Hypothalamus (tissue), 51 donors: Measurements from ENCODE around the gene RAD51B.

Experiments used
- DNase-seq, 51 donors: peaks; one replicate each; lab custom pipeline; 2025; lab: John Stamatoyannopoulos, UW

RAD51B gene

DNA sequence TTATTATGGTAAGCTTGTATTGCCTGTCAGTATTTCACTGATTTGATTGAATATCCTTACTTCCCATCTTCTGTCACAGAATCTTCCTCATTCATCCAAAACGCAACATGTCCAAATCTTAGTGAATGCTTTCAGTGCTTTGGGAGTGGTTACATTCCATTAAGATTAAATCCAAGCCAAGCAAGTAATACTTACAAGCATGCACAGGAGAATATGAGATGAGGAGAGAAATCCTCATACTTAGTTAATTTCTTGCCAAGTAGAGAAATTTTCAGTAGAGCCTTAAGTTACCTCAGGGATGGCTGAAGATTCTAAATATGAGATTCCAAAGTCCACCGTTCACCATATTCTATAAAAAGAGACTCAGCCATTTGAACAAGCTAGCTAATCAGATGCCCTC is 316.0 kb downstream of the RAD51B start:
- no peak for DNase-seq

DNA sequence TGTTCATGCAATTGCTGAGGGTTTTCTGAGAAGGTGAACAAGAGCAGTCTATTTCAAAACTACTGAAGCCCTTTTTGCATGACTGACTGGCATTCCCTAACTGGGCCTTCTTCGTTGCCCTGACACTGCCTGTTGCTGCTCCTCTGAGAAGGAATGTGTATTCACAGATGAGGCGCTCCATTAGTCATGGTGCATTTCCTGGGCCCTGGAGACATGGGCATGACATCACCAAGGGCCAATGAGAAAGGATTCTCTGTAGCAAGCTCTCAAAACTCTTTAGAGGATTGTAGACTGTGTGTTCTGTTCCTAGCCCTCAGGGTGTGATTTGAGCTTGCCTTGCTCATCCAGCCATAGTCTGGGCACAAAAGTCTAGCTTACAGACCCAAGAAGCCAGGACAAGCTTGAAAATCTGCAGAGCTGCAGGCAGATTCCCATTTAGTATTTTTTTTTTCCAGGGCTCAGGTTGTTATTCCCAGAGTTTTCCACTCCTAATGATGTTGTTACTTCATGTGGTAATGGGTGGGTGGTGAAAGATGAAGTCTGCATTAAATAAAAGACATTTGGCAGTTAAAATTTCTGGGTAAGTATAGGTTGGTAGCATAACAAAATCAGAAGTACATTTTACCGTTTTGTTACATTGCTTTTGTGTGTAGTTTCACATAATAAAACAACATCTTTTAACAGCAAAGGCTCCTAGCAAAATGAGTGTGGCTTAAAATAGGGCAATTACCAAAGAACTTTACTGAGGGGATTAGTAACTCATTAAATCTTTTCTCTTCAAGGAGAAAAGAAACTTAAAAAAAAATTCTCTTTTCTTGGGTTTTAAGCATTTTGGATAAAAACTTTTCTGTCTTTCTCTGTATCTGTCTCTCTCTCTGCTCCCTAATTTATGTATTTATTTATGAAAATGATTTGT is 318.4 kb downstream of the RAD51B start:
- DNase-seq, result peak in 31 of 51 donors; percentile 4 to 79 (median 46)

DNA sequence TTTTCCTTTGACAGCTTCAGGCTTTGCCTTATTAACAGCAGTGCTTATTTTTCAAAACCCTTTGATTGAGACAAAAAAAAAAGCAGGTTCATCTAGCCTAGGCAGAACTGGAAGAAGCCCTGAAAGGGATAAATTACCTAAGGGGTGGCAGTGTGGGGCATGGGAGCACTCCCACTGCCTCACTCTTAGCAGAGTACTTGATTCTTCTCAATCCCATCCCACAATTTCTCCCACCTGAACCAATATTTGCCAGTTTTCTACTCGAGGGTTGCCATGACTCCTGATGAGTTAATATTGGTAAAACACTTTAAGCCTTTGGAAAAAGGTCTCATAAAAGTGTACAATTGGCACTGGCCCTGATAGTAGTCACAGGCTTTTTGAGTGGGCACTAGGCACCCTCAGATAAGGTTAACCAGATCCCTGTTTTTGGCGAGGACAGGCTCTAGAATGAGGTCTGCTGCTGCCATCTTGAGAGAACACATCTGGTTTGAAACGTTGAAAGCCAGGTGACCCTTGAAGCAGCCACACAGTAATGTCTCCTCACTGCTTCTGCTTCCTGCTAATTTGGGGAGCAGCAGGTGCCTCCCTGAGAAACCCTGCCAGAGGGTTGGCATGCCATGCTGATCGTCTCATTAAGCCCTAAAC is 320.0 kb downstream of the RAD51B start:
- DNase-seq, result no peak

DNA sequence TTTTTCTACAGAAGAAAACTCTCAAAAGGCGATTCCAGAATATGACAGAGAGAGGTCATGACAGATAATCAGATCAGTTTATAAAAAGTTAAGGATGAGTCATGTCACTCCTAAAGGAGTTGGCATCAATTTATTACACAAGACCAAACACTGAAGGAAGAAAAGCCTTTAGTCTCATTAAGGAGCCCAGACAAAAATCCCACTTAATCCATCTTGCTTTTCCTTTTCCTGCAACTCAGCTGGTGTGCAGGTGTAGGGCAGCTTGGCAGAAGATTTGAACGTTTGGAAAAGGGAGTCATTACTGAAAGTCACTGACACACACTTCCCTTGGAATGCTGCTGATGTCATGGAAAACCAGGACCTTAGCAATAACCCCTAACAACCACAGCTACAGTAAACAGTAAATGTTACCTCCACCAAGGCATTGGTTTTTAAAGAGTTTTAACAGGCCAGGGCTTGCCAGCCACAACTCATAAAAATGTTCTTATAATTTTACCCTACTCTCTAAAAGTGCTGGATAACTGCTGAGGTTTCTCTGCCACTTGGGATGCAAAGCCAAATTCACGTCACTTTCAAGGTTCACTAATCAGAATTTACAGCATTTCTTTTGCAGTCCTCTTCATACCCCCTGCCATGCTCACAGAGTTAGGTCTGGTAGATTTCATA is 320.6 kb downstream of the RAD51B start:
- DNase-seq, result peak in 2 of 51 donors; percentile 3 to 8

DNA sequence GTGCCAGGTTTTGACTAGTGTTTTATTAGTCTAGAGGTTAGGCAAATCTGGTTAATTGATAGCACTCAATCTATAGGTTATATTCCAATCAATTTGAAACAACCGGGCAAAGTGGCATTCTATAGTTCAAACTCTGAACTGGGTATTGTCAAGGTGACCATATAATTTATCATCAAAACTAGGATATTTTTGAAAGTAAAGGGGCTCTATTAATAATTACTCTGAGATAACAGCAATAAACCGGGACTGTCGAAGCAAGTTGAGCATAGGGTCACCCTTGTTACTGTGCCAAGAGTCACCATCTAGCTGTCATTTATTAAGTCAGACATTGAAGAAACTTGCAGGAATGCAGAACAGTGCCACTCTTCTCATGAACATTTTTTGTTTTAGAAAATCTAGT is 321.2 kb downstream of the RAD51B start:
- no peak for DNase-seq

DNA sequence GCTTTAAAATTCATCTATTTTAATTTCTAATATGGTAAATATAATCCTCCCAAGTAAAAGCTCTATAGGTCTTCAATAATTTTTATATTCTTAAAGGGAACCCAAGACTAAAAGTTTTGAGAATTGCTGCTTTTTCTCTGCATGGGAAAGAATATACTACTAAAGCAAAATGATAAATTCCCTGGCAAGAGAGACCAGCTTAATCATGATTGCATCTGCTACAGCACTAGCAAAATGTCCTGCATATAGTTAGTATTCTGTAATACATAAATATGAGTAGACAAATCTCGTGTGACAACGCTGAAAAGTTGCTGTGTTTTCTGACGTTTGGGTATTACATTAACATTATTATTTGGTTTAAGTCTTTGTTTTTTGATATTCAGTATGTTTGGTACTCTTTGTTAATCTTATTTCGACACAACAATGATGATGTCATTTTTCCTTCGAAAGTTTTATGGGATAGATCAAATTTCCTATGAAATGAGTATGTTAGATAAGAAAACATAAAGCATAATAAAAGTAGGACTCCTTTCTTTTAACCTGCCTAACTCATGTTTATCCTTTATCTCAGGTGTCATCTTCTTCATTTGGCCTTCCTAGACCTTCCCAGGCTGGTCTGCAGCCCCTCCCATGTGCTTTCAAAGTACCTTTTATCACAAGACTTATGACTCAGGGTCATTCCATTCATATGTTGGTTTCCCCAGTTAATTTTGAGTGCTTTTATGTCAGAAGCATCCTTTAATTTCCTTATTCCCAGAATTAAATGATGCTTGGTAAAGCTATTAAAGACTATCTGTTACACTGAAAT is 321.9 kb downstream of the RAD51B start:
- DNase-seq, result no peak

DNA sequence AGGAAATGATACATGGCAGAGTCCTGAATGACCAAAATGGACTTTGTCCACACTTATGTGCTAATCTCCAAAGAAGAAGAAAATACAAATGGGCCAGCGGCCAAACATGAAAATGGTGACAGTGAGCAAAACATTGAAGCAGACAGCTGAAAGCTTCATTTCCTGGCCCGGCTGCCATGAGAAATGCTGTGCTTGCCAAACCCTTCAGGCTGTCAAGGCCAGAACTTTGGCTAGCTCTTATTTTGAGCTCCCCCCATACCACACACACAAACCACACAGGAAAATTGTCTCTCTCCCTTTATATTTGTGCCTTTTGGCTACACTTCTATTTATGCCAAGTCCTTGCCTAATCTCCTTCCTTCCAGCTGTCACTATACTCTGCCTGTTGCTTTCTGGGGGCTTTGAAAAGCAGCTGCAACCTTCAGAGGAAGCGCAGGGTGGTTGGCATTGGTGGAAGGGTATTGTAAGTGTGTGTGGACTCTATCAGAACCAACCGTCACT is 323.8 kb downstream of the RAD51B start:
- DNase-seq, result peak in 18 of 51 donors; percentile 1 to 34 (median 14)

DNA sequence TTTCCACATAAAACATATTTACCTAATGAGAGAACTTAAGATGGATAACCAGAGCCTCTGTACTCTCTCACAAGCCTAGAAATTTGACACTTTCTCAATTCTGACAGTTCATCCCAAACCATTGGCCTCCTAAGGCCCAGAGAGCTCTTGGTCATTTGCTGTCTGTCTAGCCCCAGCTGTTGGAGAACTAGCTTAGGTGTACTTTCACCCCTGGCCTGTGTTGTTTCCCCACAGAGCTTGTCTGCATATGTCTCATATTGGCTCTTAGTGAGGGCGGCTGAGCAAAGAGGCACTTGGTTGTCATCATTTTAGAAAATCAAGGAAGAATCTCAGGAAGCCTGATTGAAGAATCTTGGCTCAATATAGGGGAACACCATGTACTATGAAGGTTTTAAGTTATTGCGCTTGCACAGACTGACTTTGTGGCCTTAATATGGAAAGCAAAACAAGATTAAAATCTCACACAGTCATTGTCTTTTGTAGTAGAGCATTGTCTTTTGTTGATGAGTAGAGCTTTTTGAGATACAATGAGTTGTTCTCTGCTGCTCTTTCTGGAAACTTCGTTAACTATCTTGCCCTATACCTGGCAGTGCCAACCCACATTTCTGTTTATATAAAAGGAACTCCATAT is 324.6 kb downstream of the RAD51B start:
- DNase-seq, result no peak

DNA sequence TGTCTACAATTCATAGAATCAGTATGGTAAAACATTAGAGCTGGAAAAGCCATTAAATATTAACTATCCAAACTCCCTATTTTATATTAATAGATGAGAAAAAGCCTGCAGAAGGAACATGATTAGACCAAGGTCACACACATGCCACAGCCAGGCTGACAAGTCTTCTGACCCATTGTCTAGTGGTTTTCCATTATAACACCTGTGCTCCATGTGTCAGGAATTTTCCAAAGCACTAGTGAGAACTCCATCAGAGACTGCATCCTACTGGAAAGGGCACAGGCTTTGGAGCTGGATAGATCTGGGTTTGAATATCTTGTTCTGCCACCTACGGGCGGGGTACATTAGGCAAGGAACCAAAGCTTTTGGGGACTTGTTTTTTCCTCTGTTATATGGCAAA is 325.5 kb downstream of the RAD51B start:
- no peak for DNase-seq

DNA sequence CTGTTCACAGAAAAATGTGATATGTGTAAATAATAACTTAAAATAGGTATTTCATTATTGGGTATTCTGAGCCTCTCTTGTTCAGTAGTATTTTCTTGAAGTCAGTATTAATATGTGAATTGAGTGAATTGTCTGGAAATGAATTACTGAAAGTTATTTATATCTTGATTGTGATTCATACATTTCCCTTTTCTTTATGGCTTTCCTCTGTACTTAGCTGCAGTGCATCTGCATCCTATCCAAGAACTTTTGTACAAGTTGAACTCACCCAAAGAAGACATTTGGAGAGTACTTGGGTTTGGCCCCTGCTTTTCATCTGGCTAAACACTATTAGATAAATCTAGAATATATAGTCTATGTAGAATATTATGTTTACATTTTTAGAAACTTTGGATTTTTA is 326.0 kb downstream of the RAD51B start:
- DNase-seq, result no peak

DNA sequence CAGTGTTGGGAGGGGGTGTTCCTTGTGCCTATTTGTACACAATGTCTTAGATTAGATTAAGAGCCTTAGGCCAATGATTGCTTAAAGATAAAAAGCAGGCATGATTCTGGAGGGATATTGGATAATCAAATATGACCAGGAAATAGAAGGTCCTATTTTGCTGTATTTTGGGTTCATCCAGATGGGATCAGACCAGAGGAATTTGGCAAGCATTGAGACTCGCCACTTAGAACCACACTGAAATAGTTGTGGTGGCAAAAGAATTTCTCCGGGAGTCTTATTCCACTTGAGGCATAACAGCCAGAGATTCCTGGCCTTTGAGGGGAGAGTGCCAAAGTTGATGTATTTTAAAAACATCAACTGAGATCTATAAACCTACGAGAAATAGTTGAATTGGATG is 327.2 kb downstream of the RAD51B start:
- DNase-seq, result no peak

DNA sequence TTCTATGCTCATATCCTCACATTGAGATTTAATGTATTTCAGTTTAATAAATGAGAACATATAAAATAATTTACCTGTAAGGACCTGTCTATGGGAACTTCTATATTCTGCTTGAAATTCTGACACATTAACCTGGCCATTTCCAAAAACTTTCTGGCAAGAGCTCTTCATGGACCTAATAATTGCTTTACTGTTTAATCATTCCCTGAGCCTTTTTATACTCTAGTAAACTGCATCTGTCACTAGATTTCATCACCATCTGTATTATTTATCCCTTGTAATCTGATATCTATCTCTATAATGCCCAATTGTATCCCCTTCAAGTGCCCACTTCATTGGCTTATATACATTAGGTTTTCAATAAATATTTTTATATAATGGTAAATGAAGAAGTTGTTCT is 327.7 kb downstream of the RAD51B start:
- no peak for DNase-seq

DNA sequence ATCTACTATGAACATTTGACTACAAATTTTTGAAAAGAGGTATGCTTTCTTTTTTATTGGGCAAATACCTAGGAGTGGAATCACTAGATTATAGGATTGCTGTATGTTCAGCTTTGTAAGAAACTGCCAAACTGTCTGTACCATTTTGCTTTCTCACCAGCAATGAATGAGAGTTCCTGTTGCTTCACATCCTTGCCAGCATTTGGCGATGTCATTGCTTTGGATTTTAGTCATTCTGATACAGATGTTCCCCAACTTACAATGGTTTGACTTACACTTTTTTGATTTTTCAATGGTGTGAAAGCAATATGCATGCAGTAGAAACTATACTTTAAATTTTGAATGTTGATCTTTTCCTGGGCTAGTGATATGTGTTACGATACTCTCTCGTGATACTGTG is 328.7 kb downstream of the RAD51B start:
- DNase-seq, result no peak

DNA sequence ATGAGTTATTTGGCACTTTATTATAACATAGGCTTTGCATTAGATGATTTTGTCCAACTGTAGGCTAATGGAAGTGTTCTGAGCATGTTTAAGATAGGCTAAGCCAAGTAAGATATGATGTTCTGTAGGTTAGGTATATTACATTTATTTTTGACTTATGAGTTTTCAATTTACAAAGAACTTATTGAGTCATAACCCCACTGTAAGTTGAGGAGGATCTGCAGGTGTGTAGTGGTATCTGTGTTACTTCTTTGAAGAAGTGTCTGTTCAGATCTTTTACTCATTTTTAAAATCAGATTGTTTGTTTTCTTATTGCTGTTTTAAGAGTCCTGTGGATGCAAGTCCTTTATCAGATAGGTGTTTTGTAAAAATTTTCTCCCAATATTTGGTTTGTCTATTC is 329.2 kb downstream of the RAD51B start:
- no peak for DNase-seq

DNA sequence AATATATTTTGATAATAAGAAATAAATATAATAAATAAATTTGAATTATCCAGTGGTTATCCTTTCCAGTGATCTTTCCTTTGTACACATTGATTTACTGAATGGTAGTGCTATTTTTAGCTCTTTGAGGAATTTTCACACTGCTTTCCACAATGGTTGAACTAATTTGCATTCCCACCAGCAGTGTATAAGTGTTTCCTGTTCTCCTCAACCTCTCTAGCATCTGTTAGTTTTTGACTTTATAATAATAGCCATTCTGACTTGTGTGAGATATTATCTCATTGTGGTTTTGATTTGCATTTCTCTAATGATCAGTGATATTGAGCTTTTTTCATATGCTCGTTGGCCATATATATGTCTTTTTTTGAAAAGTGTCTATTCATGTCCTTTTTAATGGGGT is 333.7 kb downstream of the RAD51B start:
- no peak for DNase-seq

DNA sequence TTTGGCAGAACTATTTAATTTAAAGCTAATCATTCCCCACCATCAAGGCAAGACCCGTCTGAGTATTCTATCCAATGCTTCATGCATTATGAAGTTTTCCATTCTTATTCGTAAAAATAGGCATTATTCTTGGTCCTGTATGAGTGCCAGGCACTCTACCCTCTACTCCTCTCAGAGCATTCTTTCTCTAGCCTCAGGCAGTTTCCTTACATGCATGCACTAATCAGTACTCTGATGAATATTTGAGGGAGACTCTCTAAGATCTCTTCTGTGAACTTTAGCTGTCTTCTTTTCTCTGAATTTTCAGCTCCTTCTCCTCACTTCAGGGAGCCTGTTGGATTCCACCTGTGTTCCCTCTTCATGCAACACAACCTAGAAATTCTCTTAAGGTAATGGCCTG is 334.7 kb downstream of the RAD51B start:
- no peak for DNase-seq

DNA sequence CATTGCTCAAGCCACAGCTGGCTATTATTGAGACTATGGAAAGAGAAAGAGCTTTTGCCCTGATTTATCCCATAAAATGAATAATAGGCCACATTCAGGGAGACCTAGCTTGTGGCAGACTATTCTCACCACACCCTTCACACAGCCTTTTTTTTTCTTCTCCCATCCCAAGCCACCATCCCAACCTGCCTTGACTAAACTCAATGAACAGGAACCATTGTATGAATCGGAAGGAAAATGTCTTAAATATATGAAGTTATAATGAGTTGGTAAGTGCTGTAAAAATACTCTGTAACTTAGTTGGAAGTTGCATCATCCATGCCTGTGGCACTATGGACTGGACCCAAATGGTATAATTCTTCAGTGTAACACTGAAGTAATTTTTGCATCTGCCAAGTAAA is 338.4 kb downstream of the RAD51B start:
- no peak for DNase-seq

DNA sequence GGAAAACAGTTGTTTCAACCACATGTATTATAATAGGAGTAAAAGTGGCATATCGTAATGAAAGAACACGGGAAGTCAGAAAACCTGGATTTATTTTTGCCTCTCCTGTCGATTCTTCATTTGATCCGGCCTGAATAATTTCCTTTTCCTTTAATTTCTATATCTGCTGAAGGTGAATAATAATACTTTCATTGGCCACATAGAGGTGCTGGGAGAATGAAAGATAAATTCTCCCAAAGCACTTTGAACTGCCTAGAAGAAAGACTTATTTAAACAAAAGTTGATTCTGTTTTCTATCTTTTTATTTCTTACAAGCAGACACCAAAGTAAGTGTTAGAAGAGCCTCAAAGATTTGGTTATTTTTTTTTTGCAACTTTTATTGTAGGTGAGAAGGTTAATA is 339.1 kb downstream of the RAD51B start:
- DNase-seq, result no peak

DNA sequence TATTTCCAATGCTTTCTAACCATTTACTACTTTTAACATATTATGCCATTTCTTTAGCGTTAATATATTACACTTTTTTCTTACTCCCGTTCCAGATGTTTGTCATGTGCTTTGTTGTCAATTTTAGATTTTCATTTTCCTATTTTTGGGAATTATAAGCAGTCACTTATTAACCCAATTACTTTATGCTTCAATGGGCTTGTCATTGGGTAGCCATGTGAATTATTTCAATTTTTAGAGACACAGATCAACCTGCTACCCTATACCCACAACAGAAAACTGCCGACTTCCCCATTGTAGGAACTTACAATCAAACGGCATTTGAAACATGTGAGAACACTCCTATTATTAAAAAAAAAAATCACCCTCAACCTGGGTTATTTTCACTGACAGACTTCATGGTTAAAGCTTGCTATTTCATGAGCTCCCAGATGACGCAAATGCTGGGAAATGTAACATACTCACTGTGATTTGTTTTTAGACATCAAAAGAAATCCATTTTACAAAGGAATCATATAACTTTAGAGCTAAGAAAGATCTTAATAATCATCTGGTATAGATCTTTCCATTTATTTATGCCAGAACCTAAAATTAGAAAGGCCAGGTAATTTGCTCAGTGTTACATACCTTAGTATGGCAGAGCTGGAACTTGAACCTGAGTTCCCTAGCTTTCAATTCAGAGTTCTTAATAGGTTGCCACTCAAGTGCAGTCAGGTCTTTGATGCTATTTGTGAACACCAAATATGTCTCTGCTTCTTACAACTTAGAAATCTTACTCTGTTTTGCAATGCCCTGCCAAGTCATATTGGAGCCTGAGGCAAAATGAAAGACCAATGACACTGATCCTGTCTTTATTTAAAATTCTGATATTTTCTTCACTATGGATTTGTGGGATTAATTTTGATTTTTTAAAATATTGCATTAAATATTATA is 340.4 kb downstream of the RAD51B start:
- DNase-seq, result no peak
